ENCODE data around the gene PLXNB2.
A peak's percentile ranks its signal among the peaks of the same experiment; 100 is the strongest.

PLXNB2 gene

DNA sequence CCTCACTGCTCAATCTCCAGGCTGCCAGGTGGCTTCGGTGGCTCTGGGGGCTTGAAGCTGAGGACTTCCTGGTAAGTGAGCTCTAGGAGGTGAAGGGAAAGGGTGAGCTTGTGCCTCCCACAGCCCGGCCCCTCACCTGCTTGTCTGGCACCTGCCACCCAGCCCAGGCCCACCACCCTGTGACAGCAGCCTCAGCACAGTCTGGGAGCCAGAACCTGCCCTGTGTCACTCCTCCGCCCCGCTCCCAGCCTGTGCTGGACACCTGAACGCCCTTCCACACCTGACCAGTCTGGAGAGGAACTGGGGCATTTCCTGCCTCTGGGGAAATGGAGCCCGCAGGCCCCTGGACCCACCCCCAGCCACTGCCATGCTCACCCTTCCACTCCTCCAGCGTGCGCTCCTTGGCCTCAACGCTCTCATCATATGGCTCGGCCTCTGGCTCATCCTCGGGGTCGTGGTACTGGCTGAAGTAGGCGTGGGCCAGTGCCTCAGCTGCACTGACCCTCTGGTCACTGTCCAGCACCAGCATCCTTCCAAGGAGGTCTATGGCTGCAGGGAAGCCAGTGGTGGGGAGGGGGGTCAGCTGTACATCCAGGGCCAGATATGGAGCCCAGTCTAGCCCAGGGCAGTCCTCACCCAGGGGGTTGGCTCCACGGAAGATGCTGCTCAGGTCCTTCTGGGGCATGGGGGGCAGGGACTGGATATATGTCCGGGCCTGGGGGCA, 42.3 kb downstream of the PLXNB2 start:
- H3K27ac ChIP-seq = no peak overlapping the region
- TF ChIP-seq, protein P1, sequence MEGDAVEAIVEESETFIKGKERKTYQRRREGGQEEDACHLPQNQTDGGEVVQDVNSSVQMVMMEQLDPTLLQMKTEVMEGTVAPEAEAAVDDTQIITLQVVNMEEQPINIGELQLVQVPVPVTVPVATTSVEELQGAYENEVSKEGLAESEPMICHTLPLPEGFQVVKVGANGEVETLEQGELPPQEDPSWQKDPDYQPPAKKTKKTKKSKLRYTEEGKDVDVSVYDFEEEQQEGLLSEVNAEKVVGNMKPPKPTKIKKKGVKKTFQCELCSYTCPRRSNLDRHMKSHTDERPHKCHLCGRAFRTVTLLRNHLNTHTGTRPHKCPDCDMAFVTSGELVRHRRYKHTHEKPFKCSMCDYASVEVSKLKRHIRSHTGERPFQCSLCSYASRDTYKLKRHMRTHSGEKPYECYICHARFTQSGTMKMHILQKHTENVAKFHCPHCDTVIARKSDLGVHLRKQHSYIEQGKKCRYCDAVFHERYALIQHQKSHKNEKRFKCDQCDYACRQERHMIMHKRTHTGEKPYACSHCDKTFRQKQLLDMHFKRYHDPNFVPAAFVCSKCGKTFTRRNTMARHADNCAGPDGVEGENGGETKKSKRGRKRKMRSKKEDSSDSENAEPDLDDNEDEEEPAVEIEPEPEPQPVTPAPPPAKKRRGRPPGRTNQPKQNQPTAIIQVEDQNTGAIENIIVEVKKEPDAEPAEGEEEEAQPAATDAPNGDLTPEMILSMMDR (conservative IDR thresholded peaks at IDR 0.05) = no peak

DNA sequence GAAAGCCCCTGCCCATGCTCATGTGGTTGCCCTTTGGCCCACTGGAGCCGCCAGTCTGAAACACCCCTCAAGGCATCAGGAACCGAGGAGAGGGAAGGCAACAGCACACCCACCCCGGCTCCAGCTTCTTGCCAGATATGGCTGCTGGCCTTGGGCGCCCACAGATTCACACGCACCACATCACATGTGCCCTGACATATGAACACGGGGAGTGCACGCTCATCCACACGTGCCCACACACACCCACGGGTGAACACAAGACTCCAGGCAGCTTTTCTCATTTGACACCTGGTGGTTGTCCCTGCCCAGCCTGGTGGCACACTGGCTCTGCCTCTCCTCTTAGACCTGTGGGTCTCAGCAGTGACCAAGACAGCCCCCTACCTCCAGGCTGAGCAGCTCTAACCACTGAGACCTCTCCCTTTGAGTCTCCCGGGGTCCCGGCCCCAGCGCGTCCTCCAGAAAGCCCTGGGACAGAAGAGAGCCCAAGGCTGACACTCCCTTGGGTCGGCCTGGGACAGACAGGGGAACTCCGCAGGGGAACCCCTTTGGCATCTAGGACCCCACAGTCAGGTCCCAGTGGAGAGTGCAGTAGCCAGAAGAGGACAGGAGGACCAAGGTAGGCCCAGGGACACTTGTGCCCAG, 43.2 kb downstream of the PLXNB2 start:
- TF ChIP-seq, protein P1 (conservative IDR thresholded peaks at IDR 0.05) = no peak
- no peak overlapping the region for H3K27ac ChIP-seq

DNA sequence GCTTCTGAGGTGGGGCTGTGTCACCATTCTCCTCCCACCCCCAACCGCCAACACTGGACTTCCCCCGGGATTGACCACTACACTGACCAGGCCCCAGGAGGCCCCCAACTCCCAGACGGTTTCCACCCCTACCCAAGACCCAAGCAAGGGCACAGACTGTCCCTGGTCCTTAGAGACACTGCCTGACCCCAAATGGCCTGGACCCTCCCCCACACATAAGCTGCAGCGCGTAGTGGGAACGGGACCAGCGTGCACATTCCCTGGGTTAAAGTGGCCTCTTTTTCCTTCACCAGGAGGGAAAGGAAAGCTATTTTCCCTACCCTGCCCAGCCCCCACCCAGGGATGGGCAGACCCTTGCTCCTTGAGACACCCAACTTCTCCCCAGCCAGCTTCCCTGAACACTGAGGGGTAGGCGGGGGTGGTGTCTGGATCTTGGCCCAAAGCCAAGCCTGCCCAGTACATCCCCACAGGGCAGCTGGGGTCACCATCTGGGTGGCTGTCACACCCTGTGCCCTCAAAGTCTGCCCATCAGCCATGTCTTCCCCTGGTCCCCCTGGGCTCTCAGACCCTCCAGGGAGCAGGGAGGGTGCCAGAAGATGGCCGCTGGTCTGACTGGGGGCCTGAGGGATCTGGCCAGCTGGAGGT, 44.4 kb downstream of the PLXNB2 start:
- TF ChIP-seq, protein P1 (conservative IDR thresholded peaks at IDR 0.05) = no peak
- peak overlapping the region; percentile 85; the same call in 1 of the 2 replicates for H3K27ac ChIP-seq

GRCh38 chr22:50262460-50262911, 45.0 kb downstream of the PLXNB2 start:
- H3K27ac ChIP-seq = peak overlapping the region; percentile 85
- TF ChIP-seq, protein P1 (conservative IDR thresholded peaks at IDR 0.05) = no peak

- TF ChIP-seq, protein P1 (conservative IDR thresholded peaks at IDR 0.05) = no peak
Measured at GRCh38 chr22:50261615-50262459, 45.6 kb downstream of the PLXNB2 start, which contains the start of gene MAPK12. MAPK12 (minus strand) TSS chr22:50261683; CDS start chr22:50261509, 174 bp downstream.

GRCh38 chr22:50260801-50261614, 46.4 kb downstream of the PLXNB2 start:
- TF ChIP-seq, protein P1 (conservative IDR thresholded peaks at IDR 0.05) = no peak
- peak overlapping the region; percentile 85 for H3K27ac ChIP-seq

More at GRCh38 chr22:50261615-50262459, 45.6 kb downstream of the PLXNB2 start, which contains the start of gene MAPK12:
- H3K27ac ChIP-seq = peak within 1 kb of the TSS; percentile 85

Data from VCaP (cell line).